GM18502 (cell line): ENCODE measurements around the gene SNRNP25.
"Not testable (repeated sequence)": the region's sequence is repeated elsewhere in the genome, so short reads cannot be mapped to it uniquely, and the experiment has no call there.

Source experiments
- ATAC-seq: cut with Tn5 transposase; IDR thresholded peaks from one replicate; pipeline ENCODE4 v1.9.1; 2021; ENCODE audit warnings: mild to moderate bottlenecking; ENCODE audit not compliant: unreplicated experiment, poor library complexity

Gene SNRNP25

DNA sequence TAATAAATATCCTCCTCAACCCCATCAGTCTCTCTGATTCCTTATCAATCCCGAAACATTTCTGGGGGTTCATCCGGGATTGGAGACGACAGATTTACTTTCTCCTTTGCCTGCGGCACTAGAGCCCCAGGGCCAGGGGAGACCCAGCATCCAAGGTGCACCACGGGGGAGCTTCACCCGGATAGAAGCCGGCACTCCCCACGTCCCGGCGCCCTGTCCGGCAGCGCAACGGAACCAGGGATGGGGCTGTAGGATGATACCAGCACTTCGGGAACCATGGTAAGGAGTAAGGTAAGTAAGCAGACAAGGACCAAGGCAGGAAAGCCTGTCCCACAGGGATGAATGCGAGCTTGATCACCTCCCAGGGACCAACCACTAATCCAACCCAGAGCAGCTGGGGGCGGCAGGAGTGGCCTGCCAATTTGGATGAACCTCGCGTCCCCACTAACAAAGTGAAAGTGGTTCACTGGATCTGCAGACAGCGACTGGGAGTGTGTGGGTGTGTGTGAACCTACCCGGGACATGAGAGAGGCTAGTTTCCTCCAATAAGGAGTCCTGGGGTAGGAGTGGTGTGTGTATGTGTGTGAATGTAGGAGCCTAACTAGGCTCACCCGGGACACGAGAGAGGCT is 12.1 kb upstream of the SNRNP25 start:
- no peak for ATAC-seq

DNA sequence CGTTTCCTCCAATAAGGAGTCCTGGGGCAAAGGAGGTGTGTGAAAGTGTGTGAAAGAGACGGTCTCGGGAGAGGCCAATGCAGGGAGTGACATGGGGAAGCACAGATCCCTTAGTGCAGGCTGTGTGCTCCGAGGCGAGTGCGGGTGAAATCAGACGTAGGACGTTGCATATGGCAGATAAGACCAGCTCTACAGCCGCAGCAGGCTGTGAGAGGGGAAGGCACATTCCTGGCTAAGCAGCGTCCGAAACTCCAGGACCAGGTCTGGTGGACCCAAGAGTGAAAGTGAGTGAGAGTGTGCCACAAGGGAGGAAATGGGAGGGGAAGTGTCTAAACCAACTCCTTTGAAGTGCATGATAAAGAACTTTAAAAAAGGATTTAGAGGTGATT is 11.6 kb upstream of the SNRNP25 start:
- no peak for ATAC-seq

DNA sequence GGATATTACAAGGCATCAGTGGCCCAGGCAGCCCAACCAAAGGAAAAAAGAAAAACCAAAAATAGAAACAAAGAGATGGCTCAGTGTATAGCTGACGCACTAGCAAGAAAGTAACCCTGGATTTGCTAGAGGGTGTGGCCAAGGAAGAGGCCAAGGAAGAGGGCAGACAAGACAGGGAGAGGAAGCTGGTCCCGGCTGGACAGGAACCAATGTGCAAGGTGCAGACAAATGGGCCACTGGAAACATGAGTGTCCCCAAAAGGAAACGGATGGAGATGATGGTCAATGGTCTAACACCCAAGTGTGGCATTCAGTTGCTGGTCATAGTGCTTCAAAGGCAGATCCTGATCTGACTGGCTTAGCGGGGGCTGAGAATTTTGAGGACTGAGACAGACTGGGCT is 10.9 kb upstream of the SNRNP25 start:
- ATAC-seq, result no peak

DNA sequence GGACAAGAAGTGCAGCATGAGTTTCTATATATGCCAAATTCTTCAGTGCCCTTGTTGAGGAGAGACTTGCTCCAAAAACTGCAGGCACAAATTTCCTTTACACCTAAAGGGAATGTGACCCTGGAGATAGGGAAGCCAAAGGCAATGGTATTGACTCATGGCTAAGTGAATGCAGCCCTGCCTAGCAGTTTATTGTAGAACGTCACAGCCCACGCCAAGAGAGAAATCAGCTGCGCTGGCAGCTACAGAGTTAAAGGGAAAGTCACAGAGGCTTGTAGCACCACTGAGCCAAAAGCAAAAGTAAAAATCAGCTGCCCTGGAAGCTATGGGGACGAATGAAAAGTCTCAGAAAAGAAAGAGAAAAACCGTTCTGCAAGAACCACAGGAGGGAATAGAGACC is 10.3 kb upstream of the SNRNP25 start:
- ATAC-seq, result no peak

DNA sequence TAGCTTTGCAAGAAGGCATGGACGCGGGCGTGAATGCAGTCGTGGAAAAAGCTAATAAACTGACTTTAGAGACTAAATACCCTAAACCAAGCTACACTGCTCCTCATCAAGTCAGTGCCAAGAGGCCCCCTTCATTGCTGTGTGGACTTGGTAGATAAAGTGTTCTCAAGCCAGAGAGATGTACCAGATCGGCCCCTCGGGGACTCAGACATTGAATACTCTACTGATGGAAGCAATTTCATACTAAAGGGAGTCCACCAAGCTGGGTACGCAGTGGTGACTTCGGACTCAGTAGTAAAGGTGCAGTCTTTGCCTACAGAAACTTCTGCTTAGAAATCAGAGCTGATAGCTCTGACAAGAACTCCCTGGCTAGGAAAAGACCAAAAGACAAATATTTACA is 9.0 kb upstream of the SNRNP25 start:
- no peak for ATAC-seq

DNA sequence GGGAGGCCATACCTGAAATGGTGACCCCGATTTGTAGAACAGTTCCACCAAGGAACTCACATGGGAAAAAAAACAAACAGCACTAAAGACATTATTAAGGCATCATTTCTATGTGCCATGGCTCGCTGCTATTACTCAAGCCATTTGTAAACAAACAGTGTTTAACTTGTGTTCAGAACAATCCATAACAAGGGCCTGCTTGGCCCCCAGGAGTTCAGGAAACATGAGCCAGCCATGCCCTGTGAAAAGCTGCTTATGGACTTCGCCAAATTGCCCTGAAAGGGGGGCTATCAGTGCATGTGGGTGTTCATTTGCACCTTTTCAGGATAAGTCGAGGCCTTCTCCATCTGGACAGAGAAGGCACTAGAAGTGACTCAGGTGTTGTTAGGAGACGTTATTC is 8.2 kb upstream of the SNRNP25 start:
- no peak for ATAC-seq

DNA sequence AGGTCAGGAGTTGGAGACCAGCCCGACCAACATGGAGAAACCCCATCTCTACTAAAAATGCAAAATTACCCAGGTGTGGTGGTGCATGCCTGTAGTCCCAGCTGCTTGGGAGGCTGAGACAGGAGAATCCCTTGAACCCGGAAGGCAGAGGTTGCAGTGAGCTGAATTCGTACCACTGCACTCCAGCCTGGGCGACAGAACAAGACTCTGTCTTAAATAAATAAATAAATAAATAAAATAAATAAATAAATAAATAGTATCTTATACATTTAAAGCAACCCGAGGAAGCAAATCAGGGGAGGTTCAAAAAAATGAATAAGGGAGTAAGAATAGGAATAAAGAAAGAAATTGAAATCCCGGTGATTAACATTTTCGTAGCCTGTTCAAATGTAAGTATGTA is 7.1 kb upstream of the SNRNP25 start:
- ATAC-seq, result not testable (repeated sequence)

DNA sequence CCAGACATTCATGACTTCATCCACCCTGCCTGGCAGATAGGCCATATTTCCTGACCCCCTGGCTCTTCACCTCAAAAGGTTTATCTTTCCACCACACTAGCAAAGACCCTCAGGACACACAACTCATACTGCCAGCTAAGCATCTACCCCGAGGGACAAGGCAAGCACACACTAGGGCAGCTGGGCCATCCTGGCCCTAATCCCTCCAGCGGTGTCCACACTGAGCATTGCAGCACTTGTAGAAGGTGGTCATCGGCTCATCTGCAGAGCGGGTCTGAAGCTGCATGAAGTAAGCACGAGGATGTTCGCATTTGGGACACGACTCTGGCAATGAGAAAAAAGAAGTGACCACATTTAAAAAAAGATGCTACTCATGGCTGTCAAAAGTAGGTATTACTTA is 6.4 kb upstream of the SNRNP25 start:
- ATAC-seq, result no peak

DNA sequence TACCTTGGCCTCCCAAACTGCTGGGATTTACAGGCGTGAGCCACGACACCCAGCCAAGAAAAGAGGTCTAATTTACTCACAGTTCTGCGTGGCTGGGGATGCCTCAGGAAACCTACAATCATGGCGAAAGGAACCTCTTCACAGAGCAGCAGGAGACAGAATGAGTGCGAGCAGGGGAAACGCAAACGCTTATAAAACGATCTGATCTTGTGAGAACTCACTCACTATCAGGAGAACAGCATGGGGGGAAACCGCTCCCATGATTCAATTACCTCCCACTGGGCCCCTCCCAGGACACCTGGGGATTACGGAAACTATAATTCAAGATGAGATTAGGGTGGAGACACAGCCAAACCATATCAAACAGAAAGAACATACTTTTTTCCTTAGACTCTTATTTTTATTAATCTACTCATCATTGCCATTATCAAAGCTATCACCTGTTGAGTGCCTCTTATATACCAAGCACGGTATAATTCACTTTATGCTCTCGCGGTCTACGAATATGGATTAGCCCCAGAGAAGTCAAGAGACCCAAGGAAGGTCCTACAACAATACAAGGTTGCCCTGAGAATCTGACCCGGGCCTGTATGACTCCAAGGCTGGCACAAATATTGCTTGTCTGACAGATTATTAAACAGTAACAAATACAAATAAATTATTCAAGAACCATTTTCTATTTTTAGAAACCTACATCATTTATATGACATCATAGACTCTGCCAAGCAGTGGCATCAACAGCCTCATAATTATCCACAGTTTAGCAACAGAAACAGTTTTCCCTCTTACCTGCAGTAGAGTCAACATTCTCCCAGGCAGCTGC is 2.6 kb upstream of the SNRNP25 start:
- no peak for ATAC-seq

DNA sequence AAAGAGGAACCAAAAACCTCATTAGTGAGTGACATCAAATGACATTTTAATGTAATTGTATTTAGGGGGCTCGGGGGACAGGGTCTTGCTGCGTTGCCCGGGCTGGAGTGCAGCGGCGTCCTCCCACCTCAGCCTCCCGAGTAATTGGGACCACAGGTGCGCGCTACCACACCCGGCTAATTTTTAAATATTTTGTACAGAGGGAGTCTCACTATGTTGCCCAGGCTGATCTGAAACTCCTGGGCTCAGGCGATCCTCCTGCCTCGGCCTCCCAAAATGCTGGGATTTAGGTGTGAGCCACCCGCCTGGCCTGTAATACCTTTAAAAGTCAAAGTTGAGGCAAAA is 581 bp downstream of the SNRNP25 start:
- ATAC-seq, result no peak

DNA sequence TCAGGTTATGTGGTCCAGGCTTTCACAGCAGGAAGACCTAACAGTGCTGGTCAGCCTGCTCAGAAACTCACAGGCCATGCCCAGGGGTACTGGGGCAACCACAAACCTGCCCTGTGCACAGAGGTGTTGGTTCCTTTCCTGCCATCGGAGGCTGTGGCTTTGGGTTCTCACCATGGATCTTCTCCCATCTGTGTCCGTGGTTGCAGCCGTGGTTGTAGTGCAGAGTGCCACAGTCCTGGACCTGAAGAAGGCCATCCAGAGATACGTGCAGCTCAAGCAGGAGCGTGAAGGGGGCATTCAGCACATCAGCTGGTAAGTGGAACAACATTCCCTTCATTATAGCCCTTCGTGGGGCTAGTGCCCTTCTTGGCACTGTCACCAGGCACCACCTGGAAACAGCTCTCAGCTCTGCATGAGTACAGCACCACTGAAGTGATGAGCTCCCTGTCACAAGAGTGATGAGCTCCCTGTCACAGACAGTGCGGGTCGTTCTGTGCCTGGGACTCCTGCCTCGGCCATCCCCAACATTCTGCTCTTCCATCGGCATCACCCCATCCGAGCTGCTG is 2.0 kb downstream of the SNRNP25 start:
- no peak for ATAC-seq

DNA sequence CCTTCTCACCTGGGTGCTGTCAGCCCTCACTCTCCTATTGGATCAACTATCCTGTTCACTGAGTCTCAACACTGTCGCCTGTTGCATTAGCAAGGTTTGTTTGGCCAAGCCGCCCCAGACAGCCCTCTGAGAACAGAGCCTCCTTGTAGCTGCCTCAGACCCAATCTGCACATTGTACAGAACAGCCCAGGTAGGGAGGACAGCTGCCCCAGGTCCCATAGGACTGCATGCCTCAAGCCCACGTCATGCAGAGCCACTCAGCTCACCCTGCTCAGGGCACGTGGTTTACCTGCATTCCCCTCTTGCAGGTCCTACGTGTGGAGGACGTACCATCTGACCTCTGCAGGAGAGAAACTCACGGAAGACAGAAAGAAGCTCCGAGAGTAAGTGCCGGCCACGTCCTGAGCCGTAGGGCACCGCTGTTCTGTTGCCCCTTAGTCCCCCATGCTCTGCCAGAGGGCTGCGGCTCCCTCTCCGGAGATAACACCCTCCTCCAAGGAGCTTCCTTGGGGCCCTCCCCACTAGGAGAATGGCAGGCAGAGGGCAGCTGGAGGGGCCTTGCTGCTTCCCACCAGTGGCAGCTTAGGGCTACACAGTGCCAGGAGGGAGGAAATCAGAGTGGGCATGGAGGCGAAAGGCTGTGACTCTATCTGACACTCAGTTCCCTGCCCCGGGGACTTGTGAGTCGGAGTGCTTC is 2.8 kb downstream of the SNRNP25 start:
- no peak for ATAC-seq

DNA sequence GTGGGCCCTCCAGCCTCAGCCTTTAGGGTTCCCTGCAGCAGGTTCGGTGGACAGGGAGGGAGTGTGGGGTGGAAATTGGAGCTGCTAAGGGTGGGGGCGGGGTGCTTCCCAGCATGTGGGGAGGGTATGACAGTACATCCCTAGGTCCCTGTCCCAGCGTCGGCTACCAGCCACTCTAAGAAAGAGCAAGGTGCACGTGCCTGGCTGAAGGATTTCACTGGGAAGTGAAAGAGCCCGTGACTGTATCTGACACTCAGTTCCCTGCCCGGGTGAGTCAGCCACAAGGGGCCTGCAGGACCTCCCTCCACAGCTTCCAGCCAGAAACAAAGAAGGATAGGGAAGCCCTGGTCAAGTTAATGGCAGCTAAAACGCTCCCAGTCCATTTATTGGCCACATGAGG is 4.1 kb downstream of the SNRNP25 start:
- ATAC-seq, result no peak

DNA sequence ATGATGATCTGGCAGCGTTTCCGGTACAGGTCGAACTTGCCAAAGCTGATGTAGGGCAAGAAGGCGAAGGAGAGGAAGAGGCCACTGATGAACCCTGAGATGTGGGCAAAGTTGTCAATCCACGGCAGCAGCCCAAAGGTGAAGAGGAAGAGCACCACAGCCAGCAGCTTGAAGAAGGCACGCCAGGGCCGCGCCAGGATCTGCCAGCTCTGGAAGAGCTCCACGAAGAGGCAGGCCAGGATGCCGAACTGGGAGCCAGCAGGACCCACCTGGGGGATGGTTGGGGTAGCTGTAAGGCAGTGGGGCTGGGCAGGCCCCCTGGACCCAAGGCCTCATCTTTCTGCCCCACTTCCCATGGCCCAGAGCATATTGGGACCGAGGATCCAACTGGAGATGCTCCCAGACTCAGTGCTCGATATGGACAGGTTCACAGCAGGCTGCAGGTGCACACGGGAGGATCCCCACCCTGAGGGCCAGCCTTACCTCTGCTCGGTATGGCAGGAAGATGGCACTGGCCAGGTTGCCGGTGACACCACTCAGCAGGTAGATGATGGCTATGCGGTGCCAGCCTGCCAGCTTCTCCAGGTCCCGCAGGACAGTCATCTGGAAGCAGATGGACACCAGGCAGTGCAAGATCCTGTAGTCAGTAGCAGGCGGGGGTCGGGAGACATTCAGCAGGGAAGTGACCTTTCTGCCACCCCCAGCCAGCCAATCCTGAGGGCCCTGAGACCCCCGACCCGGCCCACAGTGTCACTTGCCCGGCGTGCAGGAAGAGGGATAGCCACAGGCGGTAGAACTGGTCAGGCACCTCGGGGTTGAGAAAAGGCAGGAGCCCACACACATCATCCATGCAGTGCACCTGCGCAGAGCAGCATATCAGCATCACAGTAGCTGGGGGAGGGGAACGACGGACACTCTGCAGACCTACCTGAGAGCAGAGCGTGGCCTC is 5.1 kb downstream of the SNRNP25 start:
- ATAC-seq, result no peak

DNA sequence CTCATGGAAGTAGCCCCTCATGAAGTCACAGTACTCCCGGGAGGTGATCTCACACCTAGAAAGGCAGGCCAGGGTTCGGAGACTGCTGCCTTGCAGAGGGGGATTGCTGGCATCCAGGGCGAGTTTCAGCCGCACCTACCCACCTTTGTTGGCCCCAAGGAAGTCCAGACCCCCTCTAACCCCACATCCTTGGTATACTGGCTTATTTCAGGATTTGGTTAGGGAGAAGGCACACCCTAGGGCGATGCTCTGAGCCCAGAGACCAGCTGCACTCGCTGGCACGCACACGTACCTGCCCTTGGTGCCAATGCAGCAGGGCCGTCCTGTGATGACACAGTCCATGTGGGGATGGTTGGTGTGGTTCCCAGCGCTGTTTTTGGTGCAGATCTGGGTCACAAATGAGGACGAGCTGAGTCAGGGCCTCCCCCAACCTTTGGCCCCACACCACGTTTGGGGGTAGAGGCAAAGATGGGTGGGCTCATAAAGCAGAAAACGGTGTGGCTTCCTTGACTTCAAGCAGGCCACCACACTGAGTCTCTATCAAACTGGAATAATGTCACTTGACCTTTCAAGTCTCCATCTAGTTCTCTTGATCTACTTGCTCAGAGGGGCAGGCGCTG is 5.9 kb downstream of the SNRNP25 start:
- no peak for ATAC-seq

DNA sequence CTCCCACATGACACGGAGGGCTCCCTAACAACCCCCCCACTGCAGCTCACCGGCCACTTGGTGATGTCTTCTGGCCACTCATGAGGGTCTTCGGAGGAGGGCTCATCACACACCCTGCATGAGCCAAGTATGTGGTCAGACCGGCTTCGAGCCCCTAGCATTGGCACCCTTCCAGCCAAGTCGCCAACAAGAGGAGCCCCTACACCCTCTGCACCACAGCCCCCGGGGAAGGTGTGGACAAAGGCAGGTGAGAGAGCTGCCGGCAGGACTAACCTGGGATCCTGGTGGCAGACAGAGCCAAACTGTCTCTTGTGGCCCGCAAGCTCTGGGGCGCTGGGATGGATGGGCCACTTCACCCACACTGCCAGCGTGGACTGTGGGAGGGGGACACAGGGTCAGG is 6.5 kb downstream of the SNRNP25 start:
- no peak for ATAC-seq

DNA sequence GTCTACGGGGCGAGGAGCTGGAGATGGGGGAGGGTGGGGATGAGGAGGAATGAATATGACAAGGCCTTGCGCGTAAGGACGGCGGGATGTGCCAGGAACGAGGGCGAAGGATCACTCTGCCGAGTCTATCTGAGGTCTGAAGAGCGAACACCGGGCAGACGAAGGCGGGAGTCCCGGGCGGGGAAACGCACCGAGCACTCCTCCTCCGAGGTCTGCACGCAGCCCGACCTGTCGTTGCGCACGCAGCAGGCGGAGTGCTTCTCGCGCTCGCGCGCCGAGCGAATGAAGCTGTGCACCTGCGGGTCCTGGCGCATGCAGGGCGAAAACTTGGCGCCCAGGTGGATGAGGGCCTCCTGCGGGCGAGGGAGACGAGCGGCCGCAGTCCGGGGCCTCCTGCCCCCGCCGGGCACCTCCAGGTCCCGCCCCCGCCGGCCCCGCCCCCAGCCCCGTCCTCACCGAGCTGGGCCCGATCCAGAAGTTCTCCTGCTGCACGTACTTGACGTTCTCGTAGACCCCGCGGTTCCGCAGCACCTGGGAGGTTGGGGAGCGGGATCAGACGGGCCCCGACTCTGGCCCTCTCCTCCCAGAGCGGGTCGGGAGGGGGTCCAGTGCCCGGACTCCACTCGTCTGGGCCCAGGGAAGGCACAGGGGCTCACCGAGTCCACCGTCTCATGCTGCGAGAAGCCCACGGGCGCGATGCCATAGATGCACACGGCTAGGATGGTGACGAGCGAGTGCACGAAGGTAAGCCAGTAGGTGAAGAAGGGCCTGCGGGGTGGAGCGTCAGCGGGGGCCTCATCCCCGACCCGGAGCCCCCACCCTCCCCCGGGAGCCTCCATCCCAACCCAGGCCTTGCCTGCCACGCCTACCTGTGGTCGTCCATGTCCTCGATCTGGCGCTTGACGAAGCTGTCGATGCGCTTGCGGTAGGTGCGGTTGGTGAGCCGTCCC is 7.6 kb downstream of the SNRNP25 start:
- no peak for ATAC-seq

DNA sequence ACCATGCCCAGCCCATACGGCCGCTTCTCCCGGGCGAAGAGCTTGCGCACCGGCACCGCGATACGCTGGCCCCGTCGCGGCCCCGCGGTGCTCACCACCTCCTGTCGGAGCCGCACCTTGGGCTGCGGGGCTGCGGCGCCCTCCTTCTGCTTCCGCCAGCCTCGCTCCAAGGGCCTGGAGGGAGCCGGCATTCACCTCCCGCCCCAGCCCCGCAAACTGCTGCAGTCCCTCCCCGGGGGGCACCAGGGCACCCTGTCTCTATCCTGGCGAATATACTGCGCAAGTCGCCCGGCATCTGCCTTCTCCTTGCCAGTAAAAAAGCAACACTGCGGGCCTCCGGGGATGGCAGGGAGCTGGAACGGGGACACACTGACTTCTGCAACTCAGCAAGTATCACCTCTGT is 8.3 kb downstream of the SNRNP25 start:
- ATAC-seq, result no peak
